Hepatocyte (in vitro differentiated cells): ENCODE data around the gene CCDC40.

Experiments
- CTCF ChIP-seq: fragments of 200-600 bp; sonication (generic); IDR thresholded peaks from 2 replicates; pipeline ENCODE4 v1.5.1; 2016; ENCODE audit warnings: antibody characterized with exemption, mild to moderate bottlenecking; ENCODE audit not compliant: poor library complexity
- EZH2 ChIP-seq: fragments of 200-600 bp; sonication (generic); IDR thresholded peaks from 2 replicates; pipeline ENCODE4 v1.6.1; 2016; ENCODE audit warnings: antibody characterized with exemption, mild to moderate bottlenecking, borderline replicate concordance
- EZH2phosphoT487 ChIP-seq: fragments of 200-600 bp; sonication (generic); IDR thresholded peaks from one replicate; pipeline ENCODE4 v1.6.1; 2018; ENCODE audit warnings: antibody characterized with exemption, mild to moderate bottlenecking, low read depth, moderate library complexity; ENCODE audit not compliant: unreplicated experiment, severe bottlenecking

- no peak for TF ChIP-seq CTCF
- no peak for TF ChIP-seq EZH2
- no peak for TF ChIP-seq EZH2phosphoT487
Observed at GRCh38 chr17:80095844-80096475, 59.5 kb downstream of the CCDC40 start.
